ENCODE data around the gene SPON1.

- TF ChIP-seq, protein P1, sequence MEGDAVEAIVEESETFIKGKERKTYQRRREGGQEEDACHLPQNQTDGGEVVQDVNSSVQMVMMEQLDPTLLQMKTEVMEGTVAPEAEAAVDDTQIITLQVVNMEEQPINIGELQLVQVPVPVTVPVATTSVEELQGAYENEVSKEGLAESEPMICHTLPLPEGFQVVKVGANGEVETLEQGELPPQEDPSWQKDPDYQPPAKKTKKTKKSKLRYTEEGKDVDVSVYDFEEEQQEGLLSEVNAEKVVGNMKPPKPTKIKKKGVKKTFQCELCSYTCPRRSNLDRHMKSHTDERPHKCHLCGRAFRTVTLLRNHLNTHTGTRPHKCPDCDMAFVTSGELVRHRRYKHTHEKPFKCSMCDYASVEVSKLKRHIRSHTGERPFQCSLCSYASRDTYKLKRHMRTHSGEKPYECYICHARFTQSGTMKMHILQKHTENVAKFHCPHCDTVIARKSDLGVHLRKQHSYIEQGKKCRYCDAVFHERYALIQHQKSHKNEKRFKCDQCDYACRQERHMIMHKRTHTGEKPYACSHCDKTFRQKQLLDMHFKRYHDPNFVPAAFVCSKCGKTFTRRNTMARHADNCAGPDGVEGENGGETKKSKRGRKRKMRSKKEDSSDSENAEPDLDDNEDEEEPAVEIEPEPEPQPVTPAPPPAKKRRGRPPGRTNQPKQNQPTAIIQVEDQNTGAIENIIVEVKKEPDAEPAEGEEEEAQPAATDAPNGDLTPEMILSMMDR (IDR thresholded peaks at IDR 0.05; ENCODE audit: control extremely low read depth in 1 of 3, insufficient read depth in 1 of 3, low read depth in 1 of 3, low read length in 3 of 3), result no peak
- no peak for TF ChIP-seq HDAC6 (IDR thresholded peaks at IDR 0.05; ENCODE audit: low read depth, low read length)
- no peak for TF ChIP-seq POLR2A (IDR thresholded peaks at IDR 0.05; ENCODE audit: control extremely low read depth in 1 of 2, low read depth in 2 of 2, low read length in 2 of 2)
- TF ChIP-seq, protein P2, sequence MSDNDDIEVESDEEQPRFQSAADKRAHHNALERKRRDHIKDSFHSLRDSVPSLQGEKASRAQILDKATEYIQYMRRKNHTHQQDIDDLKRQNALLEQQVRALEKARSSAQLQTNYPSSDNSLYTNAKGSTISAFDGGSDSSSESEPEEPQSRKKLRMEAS (IDR thresholded peaks at IDR 0.05), result no peak
- no peak for TF ChIP-seq RXRA (IDR thresholded peaks at IDR 0.05; ENCODE audit: insufficient read depth, low read depth, low read length)
- no peak for TF ChIP-seq CHD2 (IDR thresholded peaks at IDR 0.05; ENCODE audit: low read length)
- no peak for TF ChIP-seq RFX5 (IDR thresholded peaks at IDR 0.05; ENCODE audit: borderline replicate concordance, low read depth, low read length)
- no peak for TF ChIP-seq EP300 (IDR thresholded peaks at IDR 0.05; ENCODE audit: borderline replicate concordance in 1 of 2, low read depth in 2 of 2, low read length in 2 of 2)
Observed at GRCh38 chr11:14114269-14114668, 151.7 kb downstream of the SPON1 start.
